Activated CD8-positive, alpha-beta T cell treated with anti-CD3 and anti-CD28 coated beads, Interleukin-2, amount 10 ng/mL, durations not matched to agents 7 days and 5 days (primary cell): Measurements from ENCODE around the gene GRK1. TPM values are rescaled to one million over a fixed set of nuclear protein-coding genes. Genes with fewer than 3 reads are reported as not detected.
"Not testable (repeated sequence)": the region's sequence is repeated elsewhere in the genome, so short reads cannot be mapped to it uniquely, and the experiment has no call there.

ENCODE experiments used
- ATAC-seq: fragments of 150-1000 bp; cut with Tn5 transposase; one replicate; pipeline ENCODE4 v1.10.0; 2021; ENCODE audit warnings: moderate library complexity
- CTCF ChIA-PET: fragments of 350-600 bp; sonication (Branson Sonifier 250); formaldehyde crosslinking; loops from one replicate; lab custom pipeline; 2021; ENCODE audit warnings: antibody characterized with exemption; lab: Charles Lee
- POLR2A ChIA-PET: fragments of 350-600 bp; sonication (Branson Sonifier 250); formaldehyde crosslinking; loops from one replicate; lab custom pipeline; 2021; ENCODE audit warnings: antibody characterized with exemption; lab: Charles Lee
- DNase-seq: peaks from one replicate; pipeline ENCODE4 v3.0.0-alpha.2; 2020
- H3K27ac Mint-ChIP-seq: one replicate; pipeline ENCODE4 v1.8.0; 2021; ENCODE audit warnings: mild to moderate bottlenecking, mixed read lengths
- H3K27me3 Mint-ChIP-seq: one replicate; pipeline ENCODE4 v1.8.0; 2021; ENCODE audit warnings: low read depth, mixed read lengths
- H3K36me3 Mint-ChIP-seq: one replicate; pipeline ENCODE4 v1.8.0; 2021; ENCODE audit warnings: low read depth, mixed read lengths
- H3K4me1 Mint-ChIP-seq: one replicate; pipeline ENCODE4 v1.8.0; 2021; ENCODE audit warnings: low read depth, mixed read lengths
- H3K4me3 Mint-ChIP-seq: one replicate; pipeline ENCODE4 v1.8.0; 2021; ENCODE audit warnings: mild to moderate bottlenecking, mixed read lengths
- H3K9me3 Mint-ChIP-seq: one replicate; pipeline ENCODE4 v1.8.0; 2022; ENCODE audit warnings: mixed read lengths; ENCODE audit not compliant: insufficient read depth
- total RNA-seq, 2 experiments: library from RNA; stranded (reverse); gene quantifications; one replicate each; pipeline ENCODE4 v1.2.3, GENCODE V29; 2021

The GRK1 gene
- total RNA-seq = under 1 TPM in 1 of 2 experiments, not detected in 1; 0.05 TPM

DNA sequence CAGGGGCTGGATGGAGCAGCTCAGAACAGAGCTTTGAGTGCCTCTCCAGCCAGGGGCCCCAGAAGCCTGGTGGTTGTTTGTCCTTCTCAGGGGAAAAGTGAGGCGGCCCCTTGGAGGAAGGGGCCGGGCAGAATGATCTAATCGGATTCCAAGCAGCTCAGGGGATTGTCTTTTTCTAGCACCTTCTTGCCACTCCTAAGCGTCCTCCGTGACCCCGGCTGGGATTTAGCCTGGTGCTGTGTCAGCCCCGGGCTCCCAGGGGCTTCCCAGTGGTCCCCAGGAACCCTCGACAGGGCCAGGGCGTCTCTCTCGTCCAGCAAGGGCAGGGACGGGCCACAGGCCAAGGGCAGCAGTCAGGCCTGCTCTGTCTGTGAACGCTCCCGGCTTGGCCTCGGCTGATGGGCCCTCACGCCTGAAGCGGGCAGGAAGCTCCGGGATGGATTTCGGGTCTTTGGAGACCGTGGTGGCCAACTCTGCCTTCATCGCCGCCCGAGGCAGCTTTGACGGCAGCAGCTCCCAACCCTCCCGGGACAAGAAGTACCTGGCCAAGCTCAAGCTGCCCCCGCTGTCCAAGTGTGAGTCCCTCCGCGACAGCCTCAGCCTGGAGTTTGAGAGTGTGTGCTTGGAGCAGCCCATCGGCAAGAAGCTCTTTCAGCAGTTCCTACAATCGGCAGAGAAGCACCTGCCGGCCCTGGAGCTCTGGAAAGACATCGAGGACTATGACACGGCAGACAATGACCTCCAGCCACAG, at the start of gene GRK1:
Gene GRK1 (plus strand): TSS at position 269 of the 751 bp plus-strand sequence. CDS start 168 bp downstream, at position 437.
- H3K27me3 Mint-ChIP-seq = peaks cover 3% of the 10 kb centered on the region
- no peak within 1 kb of the TSS for H3K4me3 Mint-ChIP-seq
- peaks cover under 1% of the 10 kb centered on the region for H3K36me3 Mint-ChIP-seq
- H3K4me1 Mint-ChIP-seq = no peaks in the 10 kb centered on the region
- H3K27ac Mint-ChIP-seq = no peak within 1 kb of the TSS
- DNase-seq = no peak
- ATAC-seq = no peak
- POLR2A ChIA-PET = no interaction called here
- CTCF ChIA-PET = interaction anchor here (1.5 kb wide), 1 partner anchor 75 kb away, joined by 3 read pairs; no protein-coding TSS in a partner anchor
- no peaks in the 10 kb centered on the region for H3K9me3 Mint-ChIP-seq

DNA sequence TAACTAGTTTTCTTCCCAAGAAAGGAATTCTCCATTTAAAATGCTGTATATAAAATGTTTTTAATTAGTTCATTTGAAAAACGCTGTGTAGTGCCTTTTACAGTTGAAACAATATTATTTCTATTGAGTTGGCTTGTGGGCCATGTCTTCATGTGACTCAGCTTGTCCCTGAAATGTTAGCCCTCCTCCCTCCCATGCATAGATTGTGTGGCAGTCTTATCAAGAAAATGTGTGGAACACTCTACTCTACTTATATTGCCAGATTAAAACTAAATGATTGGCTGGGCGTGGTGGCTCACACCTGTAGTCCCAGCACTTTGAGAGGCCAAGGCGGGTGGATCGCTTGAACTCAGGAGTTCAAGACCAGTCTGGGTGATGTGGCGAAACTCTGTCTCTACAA, 49.1 kb upstream of the GRK1 start:
- DNase-seq = no peak
- H3K27ac Mint-ChIP-seq = no peak overlapping the region

DNA sequence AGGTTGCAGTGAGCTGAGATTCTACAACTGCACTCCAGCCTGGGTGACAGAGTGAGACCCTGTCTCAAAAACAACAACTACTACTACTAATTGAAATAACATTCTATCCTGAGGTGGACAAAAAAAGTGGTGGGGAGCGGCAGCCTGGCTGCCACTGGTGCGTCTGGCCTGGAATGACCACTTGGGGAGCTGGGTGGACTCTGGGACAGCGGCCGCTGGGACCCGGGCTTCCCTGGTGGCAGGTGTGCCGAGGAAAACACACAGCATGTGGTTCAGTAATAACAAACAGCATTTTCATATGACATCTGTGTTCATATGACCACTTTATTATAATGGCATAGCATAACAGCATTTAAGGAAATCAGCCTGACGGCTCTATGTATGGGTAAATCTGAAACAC, 48.6 kb upstream of the GRK1 start:
- ChIA-PET POLR2A (no interaction called here), CTCF (no interaction called here)
- H3K4me1 Mint-ChIP-seq = no peaks in the 10 kb centered on the region
- no peak overlapping the region for H3K4me3 Mint-ChIP-seq
- no peak for DNase-seq
- no peak overlapping the region for H3K27ac Mint-ChIP-seq
- no peaks in the 10 kb centered on the region for H3K27me3 Mint-ChIP-seq
- peaks cover 26% of the 10 kb centered on the region for H3K36me3 Mint-ChIP-seq
- ATAC-seq = no peak
- no peaks in the 10 kb centered on the region for H3K9me3 Mint-ChIP-seq

More for the DNA sequence above, 49.1 kb upstream of the GRK1 start:
- Mint-ChIP-seq H3K4me3 (no peak overlapping the region), H3K36me3 (peaks cover 21% of the 10 kb centered on the region), H3K4me1 (no peaks in the 10 kb centered on the region), H3K9me3 (no peaks in the 10 kb centered on the region), H3K27me3 (no peaks in the 10 kb centered on the region)
- no peak for ATAC-seq
- CTCF ChIA-PET = no interaction called here
- POLR2A ChIA-PET = no interaction called here

DNA sequence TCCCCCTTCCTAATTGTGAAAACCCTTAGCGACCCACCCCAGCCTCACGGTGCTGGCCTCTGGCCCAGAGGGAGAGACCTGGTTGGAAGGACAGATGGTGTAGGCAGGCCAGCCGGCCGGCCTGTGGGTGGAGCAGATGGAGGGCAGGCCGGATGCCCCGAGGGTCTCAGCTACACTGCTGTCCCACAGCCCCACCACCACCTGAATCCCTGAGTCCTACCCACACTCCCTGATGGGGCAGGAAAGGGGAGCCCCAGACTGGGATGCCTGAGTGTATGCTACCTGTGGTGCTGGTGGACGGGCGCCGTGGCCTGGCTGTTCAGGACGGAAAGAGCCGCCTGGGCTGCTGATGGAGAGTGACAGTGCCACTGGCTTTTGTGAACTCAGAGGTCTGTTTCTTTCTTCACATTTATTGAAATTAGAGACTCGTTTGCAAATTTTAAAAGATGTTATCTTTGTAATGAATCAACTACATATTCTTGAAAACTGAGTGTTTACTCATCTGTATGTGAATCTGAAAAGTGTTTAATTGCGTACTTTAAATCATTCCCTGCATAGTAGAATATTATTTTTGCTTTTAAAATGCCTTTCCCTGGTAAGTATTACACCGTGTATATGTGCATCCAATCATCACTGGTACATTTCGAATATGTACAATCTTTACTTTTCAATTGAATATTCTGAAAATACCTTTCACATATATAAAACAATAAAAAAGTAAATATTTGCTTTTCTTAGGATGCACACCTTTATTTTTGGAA, 46.8 kb upstream of the GRK1 start:
- CTCF ChIA-PET = no interaction called here

DNA sequence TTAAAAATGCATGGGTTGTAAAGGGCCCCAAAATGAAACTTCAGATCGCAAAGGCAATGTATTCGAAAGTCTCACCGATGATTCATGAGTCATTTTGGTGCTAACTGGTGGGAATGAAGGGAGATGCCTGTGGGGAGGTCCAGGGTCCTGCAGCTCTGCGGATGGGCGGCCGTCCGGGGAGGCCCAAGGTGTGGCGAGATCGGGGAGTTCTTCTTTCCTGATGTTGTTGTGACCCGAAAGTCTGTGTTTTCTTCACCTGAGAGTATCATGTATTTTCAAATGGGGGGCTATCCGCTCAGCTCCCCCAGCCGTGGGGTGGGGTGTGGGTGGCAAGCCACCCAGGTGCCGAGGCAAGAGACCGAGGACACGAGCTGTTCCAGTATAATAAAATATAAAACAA, 46.0 kb upstream of the GRK1 start:
- ChIA-PET POLR2A (no interaction called here), CTCF (no interaction called here)
- H3K27me3 Mint-ChIP-seq = no peaks in the 10 kb centered on the region
- peaks cover 46% of the 10 kb centered on the region for H3K36me3 Mint-ChIP-seq
- H3K9me3 Mint-ChIP-seq = no peaks in the 10 kb centered on the region
- ATAC-seq (no peak), DNase-seq (no peak)
- no peaks in the 10 kb centered on the region for H3K4me1 Mint-ChIP-seq
- no peak overlapping the region for H3K27ac Mint-ChIP-seq
- no peak overlapping the region for H3K4me3 Mint-ChIP-seq

More for the DNA sequence above, 46.8 kb upstream of the GRK1 start:
- Mint-ChIP-seq H3K36me3 (peaks cover 41% of the 10 kb centered on the region), H3K4me1 (no peaks in the 10 kb centered on the region), H3K27me3 (no peaks in the 10 kb centered on the region), H3K4me3 (no peak overlapping the region), H3K27ac (no peak overlapping the region), H3K9me3 (no peaks in the 10 kb centered on the region)
- POLR2A ChIA-PET = no interaction called here
- no peak for ATAC-seq
- DNase-seq = no peak

DNA sequence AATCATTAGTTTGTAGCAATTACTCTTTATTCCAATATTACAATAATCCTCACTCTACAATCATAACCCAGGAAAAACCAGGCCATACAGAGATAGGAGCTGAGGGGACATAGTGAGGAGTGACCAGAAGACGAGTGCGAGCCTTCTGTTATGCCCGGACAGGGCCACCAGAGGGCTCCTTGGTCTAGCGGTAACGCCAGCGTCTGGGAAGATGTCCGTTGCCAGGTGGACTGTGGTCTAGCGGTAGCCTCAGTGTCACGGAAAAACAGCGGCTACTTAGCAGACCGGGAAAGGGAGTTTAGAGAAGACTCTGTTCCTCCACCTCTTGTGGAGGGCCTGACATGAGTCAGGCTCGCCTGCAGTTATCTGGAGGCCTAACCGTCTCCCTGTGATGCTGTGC, 45.5 kb upstream of the GRK1 start:
- POLR2A ChIA-PET = not testable (repeated sequence)

DNA sequence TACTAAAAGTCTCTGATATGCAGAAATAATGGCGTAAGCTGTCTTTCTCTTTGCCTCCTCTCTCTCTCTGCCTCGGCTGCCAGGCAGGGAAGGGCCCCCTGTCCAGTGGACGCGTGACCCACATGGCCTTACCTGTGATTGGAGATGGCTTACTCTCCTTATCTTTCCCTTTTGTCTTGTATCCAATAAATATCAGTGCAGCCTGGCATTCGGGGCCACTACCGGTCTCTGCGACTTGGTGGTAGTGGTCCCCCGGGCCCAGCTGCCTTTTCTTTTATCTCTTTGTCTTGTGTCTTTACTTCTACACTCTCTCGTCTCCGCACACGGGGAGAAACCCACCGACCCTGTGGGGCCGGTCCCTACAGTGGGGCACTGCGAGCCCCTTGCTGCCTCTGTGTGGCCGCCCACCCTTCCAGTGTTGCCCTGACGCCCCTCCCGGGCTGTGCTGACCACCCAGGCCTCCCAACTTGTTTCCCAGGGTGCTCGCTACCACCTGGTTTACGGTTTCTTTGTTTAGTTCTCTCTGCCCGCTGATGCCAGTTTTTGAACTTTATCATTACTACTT, 45.0 kb upstream of the GRK1 start:
- H3K4me1 Mint-ChIP-seq, DNase-seq, CTCF ChIA-PET, H3K27me3 Mint-ChIP-seq, H3K9me3 Mint-ChIP-seq, H3K27ac Mint-ChIP-seq, H3K4me3 Mint-ChIP-seq, POLR2A ChIA-PET, ATAC-seq: not testable (repeated sequence)
- H3K36me3 Mint-ChIP-seq = peaks cover 53% of the 10 kb centered on the region

More for the DNA sequence above, 45.5 kb upstream of the GRK1 start:
- H3K27ac Mint-ChIP-seq, H3K4me3 Mint-ChIP-seq, DNase-seq, H3K27me3 Mint-ChIP-seq, ATAC-seq, H3K9me3 Mint-ChIP-seq, H3K4me1 Mint-ChIP-seq, CTCF ChIA-PET: not testable (repeated sequence)
- peaks cover 50% of the 10 kb centered on the region for H3K36me3 Mint-ChIP-seq

DNA sequence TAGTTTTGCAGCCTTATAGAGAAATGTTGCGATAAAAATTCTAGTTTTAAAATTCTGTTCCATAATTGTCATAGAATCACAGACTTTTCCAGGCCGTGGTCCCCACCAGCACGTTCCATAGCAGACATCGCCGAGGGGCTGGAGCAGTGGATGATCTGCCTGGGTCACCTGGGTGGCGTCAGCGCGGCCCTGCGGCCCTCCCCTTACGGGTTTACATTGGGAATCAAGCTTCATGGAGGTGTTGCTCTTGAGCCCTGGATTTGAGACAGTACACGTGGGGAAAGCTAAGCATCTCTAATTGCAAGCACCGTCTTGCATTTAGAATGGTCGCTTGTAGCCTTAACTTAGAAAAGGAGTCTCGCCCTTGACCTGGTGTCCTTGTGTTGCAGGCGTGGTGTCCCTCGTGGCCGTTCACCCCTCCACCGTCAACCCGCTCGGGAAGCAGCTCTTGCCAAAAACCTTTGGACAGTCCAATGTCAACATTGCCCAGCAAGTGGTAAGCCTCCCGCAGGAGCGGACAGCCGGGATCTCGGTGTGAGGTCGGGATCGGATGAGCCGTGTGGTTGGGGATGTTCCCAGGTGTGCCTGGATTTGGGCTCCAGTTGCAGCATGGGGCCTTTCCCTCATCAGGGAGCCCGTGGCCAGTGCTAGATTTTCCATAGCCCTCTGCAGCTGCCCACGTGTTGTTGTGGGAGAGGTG, 44.1 kb upstream of the GRK1 start:
- Mint-ChIP-seq H3K9me3 (no peaks in the 10 kb centered on the region), H3K4me1 (no peaks in the 10 kb centered on the region), H3K27me3 (no peaks in the 10 kb centered on the region), H3K27ac (no peak overlapping the region), H3K36me3 (peaks cover 56% of the 10 kb centered on the region), H3K4me3 (no peak overlapping the region)
- DNase-seq (no peak), ATAC-seq (no peak)
- ChIA-PET CTCF (no interaction called here), POLR2A (no interaction called here)

DNA sequence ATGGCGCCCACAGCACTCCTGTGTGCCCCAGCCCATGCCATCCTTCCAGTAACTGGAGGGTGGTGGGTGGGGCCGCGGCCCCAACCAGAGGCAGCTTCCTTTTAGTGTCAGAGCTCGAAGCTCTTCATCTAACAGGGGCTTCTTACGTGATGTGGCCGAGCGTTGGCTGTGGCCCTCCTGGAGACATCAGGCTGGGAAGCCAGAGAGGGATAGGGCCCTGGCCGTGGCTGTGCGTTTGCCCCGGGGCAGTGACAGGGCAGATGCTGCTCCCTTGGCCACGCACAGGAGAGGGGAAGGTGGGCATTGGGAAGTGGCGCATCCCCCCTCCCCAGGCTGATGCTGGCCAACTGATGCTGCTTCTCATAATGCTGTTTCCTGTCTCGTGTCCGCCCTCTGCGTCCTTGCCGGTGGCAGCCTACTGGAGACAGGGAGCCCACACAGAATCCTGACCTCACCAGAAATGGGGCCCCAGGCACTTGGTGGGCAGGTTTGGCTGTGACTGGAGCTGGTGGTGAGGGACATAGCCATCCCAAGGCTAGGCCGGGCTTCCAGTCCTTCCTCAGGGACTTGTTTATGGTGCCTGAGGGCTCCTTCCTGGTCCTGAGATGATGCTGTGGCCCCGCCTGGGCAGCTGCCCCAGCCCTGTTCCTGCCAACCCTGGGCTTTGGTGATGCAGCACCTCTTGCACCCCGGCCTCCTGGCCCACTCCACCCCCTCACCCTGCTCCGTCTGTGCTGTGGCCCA, 43.4 kb upstream of the GRK1 start:
- Mint-ChIP-seq H3K4me3 (no peak overlapping the region), H3K27ac (no peak overlapping the region), H3K27me3 (no peaks in the 10 kb centered on the region), H3K9me3 (no peaks in the 10 kb centered on the region), H3K4me1 (no peaks in the 10 kb centered on the region), H3K36me3 (peaks cover 53% of the 10 kb centered on the region)
- CTCF ChIA-PET = no interaction called here
- ATAC-seq (no peak), DNase-seq (no peak)
- POLR2A ChIA-PET = no interaction called here

DNA sequence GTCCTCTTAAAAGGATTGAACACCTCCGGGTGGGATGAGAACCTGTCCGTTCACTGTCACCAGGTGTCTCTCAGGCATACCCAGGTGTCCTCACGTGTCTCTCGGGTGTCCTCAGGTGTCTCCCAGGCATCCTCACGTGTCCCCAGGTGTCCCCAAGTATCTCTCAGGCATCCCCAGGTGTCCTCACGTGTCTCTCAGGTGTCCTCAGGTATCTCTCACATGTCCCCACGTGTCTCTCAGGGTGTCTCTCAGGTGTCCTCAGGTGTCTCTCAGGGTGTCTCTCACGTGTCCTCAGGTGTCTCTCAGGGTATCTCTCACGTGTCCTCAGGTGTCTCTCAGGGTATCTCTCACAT, 42.8 kb upstream of the GRK1 start:
- Mint-ChIP-seq H3K4me3 (no peak overlapping the region), H3K27ac (no peak overlapping the region), H3K9me3 (no peaks in the 10 kb centered on the region), H3K27me3 (no peaks in the 10 kb centered on the region), H3K36me3 (peaks cover 54% of the 10 kb centered on the region), H3K4me1 (no peaks in the 10 kb centered on the region)
- ChIA-PET POLR2A (no interaction called here), CTCF (no interaction called here)
- no peak for ATAC-seq
- no peak for DNase-seq

DNA sequence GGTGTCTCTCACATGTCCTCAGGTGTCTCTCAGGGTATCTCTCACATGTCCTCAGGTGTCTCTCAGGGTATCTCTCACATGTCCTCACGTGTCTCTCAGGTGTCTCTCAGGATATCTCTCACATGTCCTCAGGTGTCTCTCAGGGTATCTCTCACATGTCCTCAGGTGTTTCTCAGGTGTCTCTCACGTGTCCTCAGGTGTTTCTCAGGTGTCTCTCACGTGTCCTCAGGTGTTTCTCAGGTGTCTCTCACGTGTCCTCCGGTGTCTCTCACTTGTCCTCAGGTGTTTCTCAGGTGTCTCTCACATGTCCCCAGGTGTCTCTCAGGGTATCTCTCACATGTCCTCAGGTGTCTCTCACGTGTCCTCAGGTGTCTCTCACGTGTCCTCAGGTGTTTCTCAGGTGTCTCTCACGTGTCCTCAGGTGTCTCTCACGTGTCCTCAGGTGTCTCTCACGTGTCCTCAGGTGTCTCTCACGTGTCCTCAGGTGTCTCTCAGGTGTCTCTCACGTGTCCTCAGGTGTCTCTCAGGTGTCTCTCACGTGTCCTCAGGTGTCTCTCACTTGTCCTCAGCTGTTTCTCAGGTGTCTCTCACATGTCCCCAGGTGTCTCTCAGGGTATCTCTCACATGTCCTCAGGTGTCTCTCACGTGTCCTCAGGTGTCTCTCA, 42.2 kb upstream of the GRK1 start:
- CTCF ChIA-PET, H3K4me3 Mint-ChIP-seq, H3K27ac Mint-ChIP-seq, POLR2A ChIA-PET, H3K4me1 Mint-ChIP-seq, DNase-seq, ATAC-seq, H3K9me3 Mint-ChIP-seq, H3K27me3 Mint-ChIP-seq: not testable (repeated sequence)
- peaks cover 54% of the 10 kb centered on the region for H3K36me3 Mint-ChIP-seq
